GM19468 (cell line): ENCODE data around the gene ERCC5.

Experiments
- ATAC-seq: cut with Tn5 transposase; IDR thresholded peaks from one replicate; pipeline ENCODE4 v1.9.1; 2021; ENCODE audit warnings: mild to moderate bottlenecking, moderate library complexity, moderate number of reproducible peaks; ENCODE audit not compliant: unreplicated experiment; ENCODE audit errors: extremely low read depth

The ERCC5 gene

DNA sequence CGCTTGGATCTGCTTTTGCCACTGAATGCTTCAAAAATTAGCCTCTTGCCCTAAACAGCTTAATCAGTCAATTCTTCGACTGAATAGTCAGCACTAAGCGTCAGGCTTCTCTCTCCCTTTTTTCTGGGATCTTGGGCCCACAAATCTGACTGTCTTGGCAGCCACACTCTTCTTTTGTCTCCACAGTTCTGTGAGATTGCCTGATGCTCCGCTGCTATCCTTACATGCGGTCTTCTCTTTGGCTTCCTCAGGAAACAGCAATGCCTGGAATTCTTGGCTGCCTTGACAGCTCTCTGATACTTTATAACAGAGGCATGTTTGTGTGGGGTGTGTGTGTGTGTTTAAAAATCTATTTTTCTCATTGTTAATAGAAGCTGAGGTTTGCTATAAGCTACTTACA lies 32.6 kb downstream of the ERCC5 start:
- no peak for ATAC-seq

GRCh38 chr13:102879793-102880499 lies 34.1 kb downstream of the ERCC5 start:
- ATAC-seq: no peak

DNA sequence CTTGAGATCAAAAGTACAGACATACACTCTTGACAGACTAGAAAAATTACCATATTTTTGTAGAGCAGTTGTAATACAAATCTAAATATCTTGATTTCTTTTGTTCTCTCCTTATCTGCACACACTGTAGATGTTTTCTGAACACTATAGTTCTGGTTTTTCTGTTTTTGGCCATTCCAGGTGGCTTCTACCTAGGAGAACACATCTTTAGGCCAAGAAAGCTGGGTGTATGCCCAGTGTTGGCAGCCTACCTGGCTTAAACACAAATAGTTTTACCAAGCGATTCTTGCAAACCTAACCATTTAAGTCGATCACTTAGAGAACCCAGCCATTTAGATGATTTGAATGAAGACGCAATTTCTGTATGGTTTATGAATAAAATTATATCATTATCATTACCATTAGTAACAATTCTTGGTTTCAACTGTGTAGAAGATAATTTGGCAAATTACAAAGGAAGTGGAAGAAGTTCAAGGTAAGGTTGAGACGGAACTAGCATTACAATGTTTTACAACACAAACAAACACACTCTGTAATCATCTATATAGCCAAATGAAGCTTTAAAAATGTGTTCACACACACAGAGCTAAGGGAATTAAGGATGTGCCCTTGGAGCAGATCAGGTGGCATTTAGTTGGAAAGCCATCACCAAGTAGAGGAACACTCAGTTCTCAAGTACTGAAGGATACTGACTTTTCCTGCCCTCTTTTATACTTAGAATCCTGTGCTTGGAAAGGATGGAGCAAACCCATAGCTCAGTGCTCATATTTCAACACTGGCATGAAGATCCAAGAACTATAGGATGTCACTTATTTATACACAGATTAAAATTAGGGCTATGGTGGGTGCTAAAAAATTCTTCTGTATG lies 36.2 kb downstream of the ERCC5 start:
- ATAC-seq: no peak

GRCh38 chr13:102892503-102892902 lies 46.7 kb downstream of the ERCC5 start:
- no peak for ATAC-seq

GRCh38 chr13:102897371-102898138 lies 51.7 kb downstream of the ERCC5 start:
- ATAC-seq: no peak

DNA sequence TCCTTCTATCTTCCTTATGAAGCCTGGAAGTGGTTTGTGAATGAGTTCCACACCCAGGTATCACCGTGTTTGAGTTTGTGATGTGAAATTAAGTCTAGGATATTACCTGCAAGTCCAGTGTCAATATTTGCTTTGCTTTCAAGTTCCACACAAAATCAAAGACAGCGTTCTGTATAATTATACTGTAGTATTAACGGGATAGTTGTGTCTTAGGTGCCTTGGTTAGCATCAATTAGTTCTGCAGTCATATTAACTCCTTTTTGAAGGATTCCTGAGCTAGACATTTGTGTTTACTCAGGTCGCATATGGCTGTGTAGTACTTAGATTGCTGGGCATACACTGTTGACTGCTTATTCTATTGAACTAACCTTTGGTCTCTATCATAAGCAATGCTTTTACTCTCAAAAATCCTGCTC lies 54.4 kb downstream of the ERCC5 start:
- ATAC-seq: no peak

DNA sequence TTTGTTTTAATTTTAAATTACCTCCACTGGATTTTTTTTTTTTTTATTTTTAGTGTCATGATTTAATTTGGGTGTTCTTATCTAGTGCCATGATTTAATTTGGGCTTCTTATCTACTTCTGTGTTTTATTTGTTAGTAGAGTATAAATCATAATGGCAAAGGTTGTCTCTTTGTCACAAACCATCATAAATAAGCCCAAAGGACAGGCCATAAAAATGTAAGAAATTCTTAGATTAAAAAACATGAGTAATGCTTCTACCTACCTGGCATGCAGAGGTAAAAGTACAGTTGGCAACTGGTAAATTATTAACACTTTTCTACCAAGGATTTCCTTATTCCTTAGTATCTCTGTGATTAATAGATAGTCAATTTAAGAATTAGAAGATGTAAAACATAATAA lies 55.2 kb downstream of the ERCC5 start:
- no peak for ATAC-seq

DNA sequence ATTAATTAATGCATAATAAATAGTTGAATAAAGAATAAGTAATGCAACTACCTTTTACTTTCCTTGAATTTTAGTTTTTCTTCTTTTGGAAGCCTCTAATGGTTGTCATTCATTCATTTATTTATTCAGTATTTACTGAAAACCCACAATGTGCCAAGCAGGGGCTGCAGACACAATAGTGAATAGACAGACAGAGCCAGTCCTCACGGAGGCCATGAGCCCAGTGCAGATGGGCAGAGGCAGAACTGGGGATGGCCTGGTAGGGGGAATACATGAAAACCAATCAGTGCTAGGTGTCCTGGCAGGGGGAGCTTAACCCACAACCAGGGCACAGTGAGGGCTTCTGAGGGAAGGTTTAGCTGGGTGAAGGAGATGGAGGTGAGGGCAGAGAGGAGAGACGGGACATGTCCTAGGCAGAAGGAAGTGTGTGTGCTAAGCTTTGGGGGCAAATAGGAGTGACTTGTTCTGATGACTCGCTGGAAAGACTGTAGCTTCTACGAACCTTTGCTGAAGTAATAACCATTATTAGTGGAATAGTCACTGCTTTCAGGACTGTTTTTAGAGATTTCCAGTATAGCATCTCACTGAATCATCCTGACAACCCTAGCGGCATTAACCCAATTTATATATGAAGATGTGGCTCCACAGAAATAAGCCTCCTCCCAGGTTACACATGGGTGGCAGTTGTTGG lies 55.9 kb downstream of the ERCC5 start:
- ATAC-seq: no peak

GRCh38 chr13:102902789-102903347 lies 57.0 kb downstream of the ERCC5 start:
- no peak for ATAC-seq

DNA sequence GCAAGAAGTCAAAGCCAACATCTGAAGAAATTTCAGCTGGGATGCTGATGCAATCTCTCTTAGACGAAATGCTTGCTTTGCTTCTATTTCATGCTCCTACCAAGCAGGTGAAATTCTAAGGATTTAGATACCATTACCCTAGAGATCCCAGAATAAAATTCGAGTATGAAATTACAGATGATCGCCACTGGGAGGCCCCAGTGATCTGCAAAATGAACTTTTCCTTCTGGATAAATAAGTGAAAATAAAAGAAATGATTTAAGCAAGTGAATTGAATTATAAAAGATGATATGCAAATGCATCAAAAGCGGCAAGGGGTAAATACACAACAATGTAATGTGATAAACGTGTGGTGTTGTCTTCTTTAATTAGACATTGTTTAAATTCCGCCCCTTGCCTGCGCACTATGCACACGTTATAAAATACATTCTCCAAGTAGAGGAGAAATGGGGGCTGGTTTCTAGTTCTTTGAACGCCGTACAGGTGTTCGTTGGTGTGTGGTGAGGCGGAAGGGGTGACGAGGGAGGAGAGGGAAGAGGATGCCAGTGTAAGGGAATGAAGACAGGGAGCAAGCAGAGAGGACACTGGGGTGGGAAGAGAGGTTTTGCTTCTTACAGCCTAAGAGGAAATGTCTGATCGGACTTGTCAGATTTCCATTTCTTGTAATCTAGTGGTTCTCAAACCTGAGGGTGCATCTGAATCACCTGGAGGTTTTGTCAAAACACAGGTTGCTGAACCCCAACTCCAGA lies 58.0 kb downstream of the ERCC5 start:
- ATAC-seq: no peak

- no peak for ATAC-seq
These were observed 58.6 kb downstream of the ERCC5 start for GRCh38 chr13:102904408-102904862.

DNA sequence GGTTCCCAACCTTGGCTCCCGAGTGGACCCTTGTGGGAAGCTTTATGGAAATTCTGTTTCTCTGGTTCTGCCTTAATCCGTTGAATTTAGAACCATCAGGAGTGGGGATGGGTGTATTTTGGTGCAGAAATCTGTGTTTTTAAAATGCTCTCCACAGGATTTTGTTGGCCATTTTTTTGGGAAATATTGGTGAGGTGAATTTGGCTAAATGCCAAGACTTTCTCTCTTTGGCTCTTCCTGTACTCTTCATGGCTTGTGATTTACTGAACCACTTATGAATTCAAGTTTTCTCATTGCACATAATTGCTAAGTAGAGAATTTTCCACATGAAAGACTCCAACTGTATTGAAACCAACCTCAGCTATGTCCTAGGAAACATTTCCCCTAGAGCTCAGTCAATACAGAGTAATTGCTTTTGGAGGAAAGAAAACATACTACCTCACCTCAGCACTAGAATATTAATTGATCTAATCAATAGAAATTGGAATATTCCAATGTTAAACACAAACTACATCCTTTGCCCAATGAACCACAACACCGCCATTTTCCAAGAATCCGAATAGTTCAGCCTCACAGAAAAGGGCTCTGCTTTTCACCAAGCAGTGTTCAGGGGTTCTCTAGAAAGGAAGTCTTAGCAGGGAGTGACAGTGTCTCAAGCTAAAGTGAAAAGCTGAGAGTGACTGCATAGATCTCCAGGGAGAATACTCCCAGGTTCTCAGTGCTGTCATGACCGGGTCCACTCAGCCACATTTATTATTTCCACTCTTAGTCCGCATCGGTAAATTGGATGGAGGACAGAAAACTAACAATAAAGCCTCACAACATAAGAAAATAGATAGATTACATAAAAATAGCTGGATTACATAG lies 60.3 kb downstream of the ERCC5 start:
- no peak for ATAC-seq

DNA sequence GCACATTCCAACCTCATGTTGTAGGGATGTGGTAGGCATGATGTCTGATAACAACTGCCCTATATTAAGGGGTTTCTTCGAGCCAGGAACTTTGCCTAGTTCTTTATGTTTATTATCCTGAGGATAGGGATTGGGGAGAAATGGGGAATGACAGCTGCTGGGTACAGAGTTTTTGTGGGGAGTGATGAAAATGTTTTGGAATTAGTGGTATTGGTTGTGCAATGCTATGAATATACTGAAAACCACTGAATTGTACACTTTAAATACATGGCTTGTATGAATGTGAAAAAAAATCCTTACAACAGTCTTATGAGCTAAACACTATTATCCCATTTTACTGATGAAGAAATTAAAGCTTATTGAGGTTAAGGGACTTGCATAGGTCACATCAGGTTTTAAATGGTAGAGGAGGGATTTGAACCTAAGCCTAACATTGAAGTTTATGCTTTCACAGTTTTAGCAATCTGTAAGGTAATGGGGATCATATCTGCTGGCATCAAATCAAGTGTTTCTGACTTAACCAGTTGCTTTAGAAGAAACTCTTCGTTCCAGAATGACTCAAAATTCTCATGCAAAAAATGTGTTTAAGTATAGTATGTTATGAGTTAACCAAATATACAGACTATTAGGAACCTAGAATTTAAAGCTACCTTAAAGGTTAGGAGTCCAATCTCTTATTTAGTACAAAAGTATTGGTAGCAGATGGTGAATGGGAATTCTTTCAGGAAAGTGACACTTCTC lies 61.4 kb downstream of the ERCC5 start:
- no peak for ATAC-seq

GRCh38 chr13:102907886-102908515 lies 62.2 kb downstream of the ERCC5 start:
- no peak for ATAC-seq

- ATAC-seq: no peak
These were observed 64.1 kb downstream of the ERCC5 start for GRCh38 chr13:102909971-102910370.

GRCh38 chr13:102911336-102911735 lies 65.5 kb downstream of the ERCC5 start:
- no peak for ATAC-seq

- no peak for ATAC-seq
These were observed 66.8 kb downstream of the ERCC5 start for GRCh38 chr13:102912599-102912998.
